Inflammatory macrophage treated with lipopolysaccharide for 1 hour (primary cell): ENCODE data around the gene CEP57.
"Not testable (repeated sequence)": the region's sequence is repeated elsewhere in the genome, so short reads cannot be mapped to it uniquely, and the experiment has no call there.

Experiments
- DNase-seq, 2 donors: peaks; one replicate each; pipeline ENCODE4 v3.0.0-alpha.2; 2020 to 2022

Gene CEP57

GRCh38 chr11:95863486-95864140, 73.3 kb downstream of the CEP57 start:
- DNase-seq = no peak

DNA sequence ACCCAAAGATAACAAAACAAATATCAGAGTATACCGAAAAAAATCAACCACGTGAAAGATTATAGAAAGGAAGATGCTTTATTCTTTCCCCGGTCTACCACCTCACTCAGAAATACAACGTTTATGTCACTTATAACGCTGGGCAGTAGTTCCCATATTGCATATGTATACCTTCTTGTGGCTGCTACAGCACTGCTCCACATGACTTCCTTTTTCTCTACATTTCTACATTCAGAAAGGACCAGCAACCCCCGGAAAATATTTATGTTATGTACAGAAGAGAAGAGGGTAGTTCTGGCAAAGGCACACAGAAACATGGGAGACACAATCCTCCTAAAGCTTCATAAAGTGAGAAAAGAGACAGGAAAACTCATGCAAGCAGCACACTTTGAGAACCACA, 76.8 kb downstream of the CEP57 start:
- peak; percentile 36 to 37 for DNase-seq

DNA sequence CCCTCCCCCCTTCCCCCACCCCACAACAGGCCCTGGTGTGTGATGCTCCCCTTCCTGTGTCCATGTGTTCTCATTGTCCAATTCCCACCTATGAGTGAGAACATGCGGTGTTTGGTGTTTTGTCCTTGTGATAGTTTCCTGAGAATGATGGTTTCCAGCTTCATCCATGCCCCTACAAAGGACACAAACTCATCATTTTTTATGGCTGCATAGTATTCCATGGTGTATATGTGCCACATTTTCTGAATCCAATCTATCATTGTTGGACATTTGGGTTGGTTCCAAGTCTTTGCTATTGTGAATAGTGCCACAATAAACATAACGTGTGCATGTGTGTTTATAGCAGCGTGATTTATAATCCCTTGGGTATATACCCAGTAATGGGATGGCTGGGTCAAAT, 80.6 kb downstream of the CEP57 start:
- DNase-seq = not testable (repeated sequence)

DNA sequence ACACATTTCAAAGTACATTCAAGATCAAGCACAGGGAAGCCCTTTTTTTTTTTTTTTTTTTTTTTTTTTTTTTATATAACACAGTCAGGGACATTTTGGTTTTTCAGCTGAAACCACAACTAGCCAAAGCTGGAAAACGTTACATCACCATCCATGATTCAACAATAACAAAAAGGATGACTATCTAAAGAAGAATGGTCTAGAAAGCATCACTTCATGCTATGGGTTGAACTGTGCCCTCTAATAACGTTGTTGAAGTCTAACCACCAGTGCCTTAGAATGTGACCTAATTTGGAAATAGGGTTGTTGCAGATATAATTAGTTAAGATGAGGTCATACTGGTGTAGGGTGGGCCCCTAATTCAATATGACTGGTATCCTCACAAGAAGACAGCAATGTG, 87.0 kb downstream of the CEP57 start:
- no peak for DNase-seq
